Fibroblast of skin of abdomen (primary cell): ENCODE measurements around the gene RIPOR1.

Experiments
- DNase-seq: peaks from one replicate; pipeline ENCODE4 v3.0.0-alpha.2; 2013

Gene RIPOR1

GRCh38 chr16:67540756-67541155 is 12.1 kb downstream of the RIPOR1 start:
- no peak for DNase-seq

- DNase-seq = no peak
Measured at GRCh38 chr16:67541391-67542263, 13.0 kb downstream of the RIPOR1 start.

GRCh38 chr16:67542464-67542863 is 13.8 kb downstream of the RIPOR1 start:
- peak; percentile 59 for DNase-seq

GRCh38 chr16:67543036-67543435 is 14.4 kb downstream of the RIPOR1 start:
- DNase-seq = no peak

GRCh38 chr16:67543582-67543981 is 15.0 kb downstream of the RIPOR1 start:
- no peak for DNase-seq

GRCh38 chr16:67544329-67544841 is 15.8 kb downstream of the RIPOR1 start:
- no peak for DNase-seq

- DNase-seq = no peak
Measured at GRCh38 chr16:67544844-67545664, 16.4 kb downstream of the RIPOR1 start.

- DNase-seq = no peak
Measured at GRCh38 chr16:67545665-67546024, 17.0 kb downstream of the RIPOR1 start.

- no peak for DNase-seq
Measured at GRCh38 chr16:67546091-67546501, 17.5 kb downstream of the RIPOR1 start.

- peak; percentile 58 for DNase-seq
Measured at GRCh38 chr16:67546761-67547422, 18.3 kb downstream of the RIPOR1 start.

GRCh38 chr16:67547423-67548264 is 19.0 kb downstream of the RIPOR1 start:
- no peak for DNase-seq

GRCh38 chr16:67548265-67549126 is 19.9 kb downstream of the RIPOR1 start:
- DNase-seq = no peak

- DNase-seq = no peak
Measured at GRCh38 chr16:67549240-67549639, 20.6 kb downstream of the RIPOR1 start.

- DNase-seq = no peak
Measured at GRCh38 chr16:67549936-67550335, 21.3 kb downstream of the RIPOR1 start.

- no peak for DNase-seq
Measured at GRCh38 chr16:67551091-67551490, 22.5 kb downstream of the RIPOR1 start.

- no peak for DNase-seq
Measured at GRCh38 chr16:67551972-67552371, 23.3 kb downstream of the RIPOR1 start.

- DNase-seq = no peak
Measured at GRCh38 chr16:67552476-67552875, 23.8 kb downstream of the RIPOR1 start.

- DNase-seq = peak; percentile 60
Measured at GRCh38 chr16:67555795-67556212, 27.2 kb downstream of the RIPOR1 start.

GRCh38 chr16:67558859-67559258 is 30.2 kb downstream of the RIPOR1 start:
- DNase-seq = no peak

- DNase-seq = no peak
Measured at GRCh38 chr16:67560827-67561342, 32.3 kb downstream of the RIPOR1 start.

GRCh38 chr16:67561501-67561823 is 32.8 kb downstream of the RIPOR1 start:
- DNase-seq = no peak
